ENCODE measurements around the gene BCL2L11. TPM values are rescaled to one million over a fixed set of nuclear protein-coding genes. Genes with fewer than 3 reads are reported as not detected.

BCL2L11 gene
- total and polyA plus RNA-seq, 10 of the 15 experiments (the other 5 are each of a cell fraction or from before 2014, with no cell fraction given) = 0.29 to 10.1 (median 1.1) TPM

DNA sequence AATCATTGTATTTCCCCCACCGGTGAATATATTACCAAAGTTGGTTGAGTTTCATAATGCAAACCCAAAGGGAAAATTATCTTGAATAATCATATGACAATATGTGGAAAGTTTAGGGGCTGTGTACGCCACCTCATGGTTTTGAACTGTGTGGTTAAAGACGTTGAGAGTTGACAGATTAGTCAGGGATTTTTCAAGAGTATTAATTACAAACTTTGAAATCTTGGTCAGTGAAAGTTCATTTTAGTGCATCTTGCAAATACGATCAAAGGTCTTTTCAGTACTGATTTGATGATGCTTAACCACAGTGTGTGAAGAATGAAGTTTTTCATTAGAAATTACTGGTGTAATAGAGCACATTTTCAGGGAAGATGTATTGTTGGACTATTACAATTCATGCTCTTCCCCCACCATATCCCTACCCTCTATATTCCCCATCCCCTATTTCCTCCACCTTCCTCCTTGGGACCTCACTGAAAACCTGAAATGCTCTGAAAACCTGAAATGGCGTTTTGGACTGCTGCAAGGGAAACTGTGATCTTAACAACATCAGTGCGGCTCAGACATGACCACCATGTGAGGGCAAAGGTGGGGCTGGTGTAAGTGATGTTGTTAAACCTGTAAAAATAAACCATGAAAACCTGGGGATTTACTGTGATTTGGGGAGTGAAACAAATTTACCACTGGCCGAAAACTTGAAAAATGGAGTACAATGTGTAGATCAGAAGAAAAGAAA, 4.5 kb upstream of the BCL2L11 start (continued):
- TF ChIP-seq MYB (IDR thresholded peaks at IDR 0.05; ENCODE audit: borderline replicate concordance, low read depth, low read length) = peak; percentile 75; the same call in 1 of the 2 replicates
- TF ChIP-seq NFYA (IDR thresholded peaks at IDR 0.05; ENCODE audit: borderline replicate concordance, low read depth, low read length) = no peak
- no peak; the same call in 1 of the 2 replicates for TF ChIP-seq ZBTB40 (IDR thresholded peaks at IDR 0.05; ENCODE audit: borderline replicate concordance)
- peak; percentile 86; the same call in 1 of the 2 replicates for TF ChIP-seq ZNF592 (IDR thresholded peaks at IDR 0.05)
- TF ChIP-seq ATF7 (IDR thresholded peaks at IDR 0.05; ENCODE audit: low read depth) = peak; percentile 95
- TF ChIP-seq RELB (IDR thresholded peaks at IDR 0.05; ENCODE audit: low read depth) = peak; percentile 93
- TF ChIP-seq, protein P1, sequence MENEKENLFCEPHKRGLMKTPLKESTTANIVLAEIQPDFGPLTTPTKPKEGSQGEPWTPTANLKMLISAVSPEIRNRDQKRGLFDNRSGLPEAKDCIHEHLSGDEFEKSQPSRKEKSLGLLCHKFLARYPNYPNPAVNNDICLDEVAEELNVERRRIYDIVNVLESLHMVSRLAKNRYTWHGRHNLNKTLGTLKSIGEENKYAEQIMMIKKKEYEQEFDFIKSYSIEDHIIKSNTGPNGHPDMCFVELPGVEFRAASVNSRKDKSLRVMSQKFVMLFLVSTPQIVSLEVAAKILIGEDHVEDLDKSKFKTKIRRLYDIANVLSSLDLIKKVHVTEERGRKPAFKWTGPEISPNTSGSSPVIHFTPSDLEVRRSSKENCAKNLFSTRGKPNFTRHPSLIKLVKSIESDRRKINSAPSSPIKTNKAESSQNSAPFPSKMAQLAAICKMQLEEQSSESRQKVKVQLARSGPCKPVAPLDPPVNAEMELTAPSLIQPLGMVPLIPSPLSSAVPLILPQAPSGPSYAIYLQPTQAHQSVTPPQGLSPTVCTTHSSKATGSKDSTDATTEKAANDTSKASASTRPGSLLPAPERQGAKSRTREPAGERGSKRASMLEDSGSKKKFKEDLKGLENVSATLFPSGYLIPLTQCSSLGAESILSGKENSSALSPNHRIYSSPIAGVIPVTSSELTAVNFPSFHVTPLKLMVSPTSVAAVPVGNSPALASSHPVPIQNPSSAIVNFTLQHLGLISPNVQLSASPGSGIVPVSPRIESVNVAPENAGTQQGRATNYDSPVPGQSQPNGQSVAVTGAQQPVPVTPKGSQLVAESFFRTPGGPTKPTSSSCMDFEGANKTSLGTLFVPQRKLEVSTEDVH (IDR thresholded peaks at IDR 0.05; ENCODE audit: low read depth, partially characterized antibody) = peak; percentile 57
- TF ChIP-seq, protein P2, sequence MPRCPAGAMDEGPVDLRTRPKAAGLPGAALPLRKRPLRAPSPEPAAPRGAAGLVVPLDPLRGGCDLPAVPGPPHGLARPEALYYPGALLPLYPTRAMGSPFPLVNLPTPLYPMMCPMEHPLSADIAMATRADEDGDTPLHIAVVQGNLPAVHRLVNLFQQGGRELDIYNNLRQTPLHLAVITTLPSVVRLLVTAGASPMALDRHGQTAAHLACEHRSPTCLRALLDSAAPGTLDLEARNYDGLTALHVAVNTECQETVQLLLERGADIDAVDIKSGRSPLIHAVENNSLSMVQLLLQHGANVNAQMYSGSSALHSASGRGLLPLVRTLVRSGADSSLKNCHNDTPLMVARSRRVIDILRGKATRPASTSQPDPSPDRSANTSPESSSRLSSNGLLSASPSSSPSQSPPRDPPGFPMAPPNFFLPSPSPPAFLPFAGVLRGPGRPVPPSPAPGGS (IDR thresholded peaks at IDR 0.05; ENCODE audit: borderline replicate concordance, insufficient read depth, low read depth, low read length, poor library complexity, severe bottlenecking) = peak; percentile 36
- TF ChIP-seq PKNOX1 (IDR thresholded peaks at IDR 0.05) = peak; percentile 48; the same call in 1 of the 2 replicates
- TF ChIP-seq EP300 (IDR thresholded peaks at IDR 0.05; ENCODE audit: borderline replicate concordance in 1 of 2, control insufficient read depth in 1 of 2, low read depth in 2 of 2, low read length in 2 of 2) = peak; percentile 96 to 97

Measured in GM12878 (cell line).